ENCODE data around the gene ZNF101.

GRCh38 chr19:19686580-19686979, 17.9 kb downstream of the ZNF101 start:
- TF ChIP-seq, protein P1, sequence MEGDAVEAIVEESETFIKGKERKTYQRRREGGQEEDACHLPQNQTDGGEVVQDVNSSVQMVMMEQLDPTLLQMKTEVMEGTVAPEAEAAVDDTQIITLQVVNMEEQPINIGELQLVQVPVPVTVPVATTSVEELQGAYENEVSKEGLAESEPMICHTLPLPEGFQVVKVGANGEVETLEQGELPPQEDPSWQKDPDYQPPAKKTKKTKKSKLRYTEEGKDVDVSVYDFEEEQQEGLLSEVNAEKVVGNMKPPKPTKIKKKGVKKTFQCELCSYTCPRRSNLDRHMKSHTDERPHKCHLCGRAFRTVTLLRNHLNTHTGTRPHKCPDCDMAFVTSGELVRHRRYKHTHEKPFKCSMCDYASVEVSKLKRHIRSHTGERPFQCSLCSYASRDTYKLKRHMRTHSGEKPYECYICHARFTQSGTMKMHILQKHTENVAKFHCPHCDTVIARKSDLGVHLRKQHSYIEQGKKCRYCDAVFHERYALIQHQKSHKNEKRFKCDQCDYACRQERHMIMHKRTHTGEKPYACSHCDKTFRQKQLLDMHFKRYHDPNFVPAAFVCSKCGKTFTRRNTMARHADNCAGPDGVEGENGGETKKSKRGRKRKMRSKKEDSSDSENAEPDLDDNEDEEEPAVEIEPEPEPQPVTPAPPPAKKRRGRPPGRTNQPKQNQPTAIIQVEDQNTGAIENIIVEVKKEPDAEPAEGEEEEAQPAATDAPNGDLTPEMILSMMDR (IDR thresholded peaks at IDR 0.05) = no peak
- TF ChIP-seq EP300 (IDR thresholded peaks at IDR 0.05) (no peak), POLR2A (IDR thresholded peaks at IDR 0.05) (no peak)

Data from ovary (tissue), 3 donors.